HG03558 (cell line): ENCODE measurements around the gene TMEM176A.
"Not testable (repeated sequence)": the region's sequence is repeated elsewhere in the genome, so short reads cannot be mapped to it uniquely, and the experiment has no call there.

Experiments used
- ATAC-seq: cut with Tn5 transposase; IDR thresholded peaks from one replicate; pipeline ENCODE4 v1.9.1; 2021; ENCODE audit warnings: moderate number of reproducible peaks; ENCODE audit not compliant: unreplicated experiment; ENCODE audit errors: extremely low read depth

Gene TMEM176A

GRCh38 chr7:150800581-150801241, at the start of gene TMEM176A:
TMEM176A (plus strand) TSS chr7:150800769; CDS start chr7:150801551, 782 bp downstream.
- ATAC-seq, result no peak

GRCh38 chr7:150751702-150752101, 48.9 kb upstream of the TMEM176A start:
- ATAC-seq, result no peak

DNA sequence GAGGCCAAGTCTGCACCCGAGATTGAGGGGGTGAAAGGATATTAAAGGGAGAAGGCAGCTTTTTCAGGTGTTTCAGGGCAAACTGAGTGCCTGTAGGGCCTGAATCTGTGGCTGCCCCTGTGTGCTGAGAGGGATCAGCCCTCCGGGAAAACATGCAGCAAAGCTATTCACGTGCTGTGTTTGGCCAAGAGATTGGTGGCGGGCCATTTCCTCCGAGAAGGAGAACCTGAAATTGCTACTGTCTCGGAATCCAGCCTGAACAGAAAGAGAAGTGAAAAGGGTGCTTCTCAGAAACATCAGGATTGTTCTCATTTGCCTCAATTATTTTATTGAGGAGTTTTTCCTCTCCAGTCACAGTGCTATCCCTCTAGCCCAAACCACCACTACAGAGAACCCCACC, 47.3 kb upstream of the TMEM176A start:
- ATAC-seq, result no peak

GRCh38 chr7:150753826-150754603, 46.6 kb upstream of the TMEM176A start:
- no peak for ATAC-seq

GRCh38 chr7:150754951-150755350, 45.6 kb upstream of the TMEM176A start:
- ATAC-seq, result no peak

- no peak for ATAC-seq
These were observed 45.0 kb upstream of the TMEM176A start for GRCh38 chr7:150755473-150756099.

GRCh38 chr7:150756166-150756565, 44.4 kb upstream of the TMEM176A start:
- no peak for ATAC-seq

DNA sequence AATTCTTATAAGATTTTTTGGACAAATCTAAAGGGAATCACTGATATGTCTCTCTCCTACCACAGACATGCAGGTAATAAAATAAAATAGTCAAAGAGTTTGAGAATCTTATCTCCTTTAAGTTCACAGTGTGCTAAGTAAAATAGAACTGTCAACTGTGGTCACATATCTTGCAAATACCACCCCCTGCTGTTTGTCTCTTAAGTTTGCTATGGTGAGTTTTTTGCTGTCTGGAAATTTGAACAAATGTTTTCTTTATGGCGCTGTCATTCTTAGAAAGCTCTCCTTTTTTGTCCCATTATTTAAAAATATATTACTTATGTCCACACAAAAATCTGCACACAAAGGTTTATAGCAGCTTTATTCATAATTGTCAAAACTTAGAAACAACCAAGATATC, 43.7 kb upstream of the TMEM176A start:
- no peak for ATAC-seq

DNA sequence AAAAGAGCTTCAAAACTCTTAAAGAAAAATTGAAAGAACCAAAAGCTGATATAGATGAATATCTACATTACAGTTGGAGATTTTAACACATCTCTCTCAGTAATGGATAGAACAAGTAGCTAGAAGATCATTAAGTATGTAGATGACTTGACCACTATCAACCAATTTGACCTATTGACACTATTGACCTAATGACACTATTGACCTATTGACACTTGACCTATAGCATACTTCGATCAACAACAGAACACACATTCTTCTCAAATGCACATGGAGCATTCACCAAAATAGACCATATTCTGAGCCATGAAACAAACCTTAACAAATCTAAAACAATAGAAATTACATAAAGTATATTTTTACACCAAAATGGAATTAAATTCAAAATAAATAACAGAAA, 41.1 kb upstream of the TMEM176A start:
- no peak for ATAC-seq

GRCh38 chr7:150766334-150766709, 34.2 kb upstream of the TMEM176A start:
- no peak for ATAC-seq

- no peak for ATAC-seq
These were observed 30.8 kb upstream of the TMEM176A start for GRCh38 chr7:150769768-150770167.

DNA sequence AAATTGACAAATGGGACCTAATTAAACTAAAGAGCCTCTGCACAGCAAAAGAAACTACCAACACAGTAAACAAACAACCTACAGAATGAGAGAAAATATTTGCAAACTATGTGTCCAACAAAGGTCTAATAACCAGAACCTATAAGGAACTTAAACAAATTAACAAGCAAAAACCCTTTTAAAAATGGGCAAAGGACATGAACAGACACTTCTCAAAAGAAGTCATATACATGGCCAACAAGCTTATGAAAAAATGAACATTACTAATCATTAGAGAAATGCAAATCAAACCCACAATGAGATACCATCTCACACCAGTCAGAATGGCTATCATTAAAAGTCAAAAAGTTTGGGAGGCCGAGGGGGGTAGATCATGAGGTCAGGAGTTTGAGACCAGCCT, 26.4 kb upstream of the TMEM176A start:
- not testable (repeated sequence) for ATAC-seq

DNA sequence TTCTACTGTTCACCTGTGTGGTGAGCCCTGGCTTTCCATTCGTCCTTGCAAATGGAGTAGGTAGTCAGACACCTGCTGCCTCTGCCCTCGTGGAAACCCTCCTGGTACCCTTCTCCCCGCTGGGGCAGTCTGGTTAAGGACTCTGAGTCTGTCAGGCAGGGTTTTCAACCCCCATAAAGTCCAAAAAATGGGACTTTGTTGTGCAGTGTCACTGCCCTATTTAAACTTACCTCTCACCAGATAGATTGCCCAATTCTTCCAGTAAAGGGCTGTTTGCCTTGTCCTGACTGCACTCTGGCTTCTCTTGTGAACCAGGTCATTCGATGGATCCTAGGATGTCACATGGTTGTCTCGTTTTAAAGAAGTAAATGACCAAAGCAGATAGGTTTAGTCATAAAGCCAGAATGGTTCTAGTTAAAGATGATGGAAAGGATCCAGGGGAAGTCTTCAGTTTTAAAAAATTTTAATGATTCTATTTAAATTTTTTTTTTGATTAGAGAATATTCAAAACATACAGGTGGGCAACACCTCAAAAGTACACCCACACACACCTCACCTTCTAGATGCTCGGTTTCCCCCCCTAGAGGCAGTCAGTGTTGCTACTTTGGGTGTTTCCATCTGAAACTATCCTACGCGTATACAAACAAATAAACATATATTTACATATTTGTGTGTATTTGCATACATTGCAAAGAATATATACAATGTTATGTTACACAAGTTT, 22.4 kb upstream of the TMEM176A start:
- ATAC-seq, result no peak

DNA sequence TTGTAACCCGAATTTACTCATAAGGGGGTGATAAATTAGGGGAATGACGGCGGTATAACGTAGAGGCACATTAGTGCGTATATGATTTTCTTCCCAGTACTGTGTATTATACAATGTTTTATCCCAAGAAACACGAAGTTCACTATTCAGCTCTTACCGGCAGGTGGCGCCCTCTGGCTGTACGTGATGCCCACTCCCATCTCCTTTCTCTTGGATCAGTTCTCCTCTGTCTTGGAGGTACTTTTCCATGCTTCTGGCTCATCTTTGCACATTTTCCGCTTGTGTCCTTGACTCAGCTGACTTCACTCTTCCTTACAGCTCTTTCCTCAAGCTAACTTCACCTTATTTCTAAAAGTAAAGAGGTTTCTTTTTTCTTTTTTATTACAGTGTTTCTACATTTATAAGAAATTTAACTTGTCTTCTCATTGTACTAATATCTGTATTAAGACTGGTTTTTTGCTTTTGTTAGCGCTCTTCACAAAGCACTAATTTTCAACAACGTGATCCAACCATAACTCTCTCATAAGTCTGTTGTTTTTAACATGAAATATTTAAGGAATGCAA, 21.7 kb upstream of the TMEM176A start:
- ATAC-seq, result no peak

DNA sequence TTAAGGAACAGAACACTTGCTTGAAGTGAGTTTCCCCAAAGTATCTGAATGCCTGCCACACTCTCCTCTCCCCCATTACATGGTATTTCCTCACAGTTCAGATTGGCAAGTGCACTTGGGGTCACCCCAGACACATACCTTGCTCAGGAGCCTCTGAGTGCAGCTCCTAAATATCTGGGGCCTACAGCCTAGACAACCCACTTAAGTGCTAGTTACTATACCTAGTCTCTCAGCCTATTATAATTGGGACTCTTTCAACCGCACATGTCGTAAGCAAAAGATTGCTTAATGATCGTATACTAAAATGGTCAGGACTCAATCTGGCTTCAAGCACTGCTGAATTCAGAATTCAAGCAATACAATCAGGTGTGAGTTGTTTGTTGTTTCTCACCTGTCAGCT, 20.3 kb upstream of the TMEM176A start:
- ATAC-seq, result no peak

DNA sequence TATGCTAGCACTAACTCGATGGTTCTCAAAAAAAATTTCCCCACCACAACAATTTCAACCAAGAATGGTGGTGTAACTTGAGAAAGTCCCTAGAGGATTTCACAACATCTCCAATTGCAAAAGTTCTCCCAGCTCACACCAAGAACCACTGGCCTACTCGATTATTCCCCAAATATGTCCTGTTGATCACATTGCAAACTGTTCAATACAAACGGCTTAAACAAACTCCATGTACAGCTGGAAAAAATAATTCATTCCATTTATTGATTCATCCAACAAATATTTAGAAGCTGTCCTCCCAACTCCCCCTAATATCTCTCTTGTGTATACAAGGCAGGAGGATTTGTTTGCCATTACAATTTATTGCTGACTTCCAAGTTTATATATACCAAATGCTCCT, 19.5 kb upstream of the TMEM176A start:
- ATAC-seq, result no peak

DNA sequence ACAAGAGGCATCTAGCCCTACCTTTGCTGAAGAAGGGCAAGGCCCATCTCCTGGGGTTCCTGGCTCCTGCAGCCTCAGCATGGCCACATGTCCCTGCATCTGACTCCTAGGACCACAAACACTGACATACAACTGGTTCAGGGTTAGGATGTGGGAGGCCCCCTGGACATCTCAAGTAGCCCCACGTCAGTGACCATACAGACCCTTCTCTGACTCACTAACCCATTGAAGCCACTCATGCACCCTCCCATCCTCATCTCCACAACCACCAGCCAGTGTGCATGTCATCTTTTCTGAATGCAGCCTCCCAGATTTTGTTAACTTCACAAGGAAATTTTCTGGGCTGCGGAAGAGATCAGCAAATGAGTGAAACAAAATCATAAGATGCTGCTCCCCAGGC, 18.6 kb upstream of the TMEM176A start:
- ATAC-seq, result no peak

- ATAC-seq, result no peak
These were observed 16.3 kb upstream of the TMEM176A start for GRCh38 chr7:150784120-150784736.

DNA sequence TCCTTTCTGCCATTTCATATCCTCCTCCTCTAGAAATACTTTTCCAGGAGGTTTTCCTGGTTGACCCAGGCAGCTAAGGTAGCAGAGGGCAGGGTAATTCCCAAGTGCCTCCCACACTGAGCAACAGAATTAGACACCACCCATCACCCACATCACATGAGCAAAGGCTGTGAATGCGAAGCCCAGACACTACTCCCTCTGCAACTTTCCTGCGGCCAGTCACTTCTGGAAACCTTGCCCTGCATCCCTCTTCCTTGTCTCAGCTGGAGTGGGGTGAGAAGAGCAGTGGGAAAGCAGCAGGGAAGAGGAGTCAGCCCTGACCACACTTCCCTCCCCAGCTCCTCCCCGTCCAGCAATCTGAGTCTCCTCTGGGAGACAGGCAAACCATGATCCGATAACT, 15.6 kb upstream of the TMEM176A start:
- no peak for ATAC-seq
